ENCODE measurements around the gene JKAMP.

Gene JKAMP

GRCh38 chr14:59537476-59537875 is 53.2 kb downstream of the JKAMP start:
- Histone ChIP-seq H3K4me3 (ENCODE audit: low read length) (no peak overlapping the region), H2AFZ (ENCODE audit: low read length) (no peak overlapping the region), H3K9ac (ENCODE audit: low read length) (no peak overlapping the region), H3K79me2 (ENCODE audit: low read length) (no peaks in the 10 kb centered on the region), H3K27ac (ENCODE audit: low read length) (no peak overlapping the region), H4K20me1 (ENCODE audit: insufficient read depth, low read length) (no peaks in the 10 kb centered on the region), H3K4me1 (ENCODE audit: low read length) (no peaks in the 10 kb centered on the region), H3K9me2 (replicated peaks; ENCODE audit: insufficient read depth, low read length) (no peaks in the 10 kb centered on the region), H3F3A (ENCODE audit: insufficient read depth, low read length) (no peaks in the 10 kb centered on the region), H3K9me3 (replicated peaks; ENCODE audit: insufficient read depth, low read length) (no peaks in the 10 kb centered on the region), H3K36me3 (replicated peaks; ENCODE audit: insufficient read depth, low read length) (no peaks in the 10 kb centered on the region), H3K4me2 (ENCODE audit: low read depth, low read length) (no peak overlapping the region), H3K27me3 (replicated peaks; ENCODE audit: insufficient read depth, low read length) (no peaks in the 10 kb centered on the region)
- TF ChIP-seq EZH2phosphoT487 (IDR thresholded peaks at IDR 0.05; ENCODE audit: low read length): no peak
- TF ChIP-seq CTCF (IDR thresholded peaks at IDR 0.05; ENCODE audit: low read length): no peak
- no peak for TF ChIP-seq EZH2 (optimal IDR thresholded peaks at IDR 0.05; ENCODE audit: low read depth, low read length)
- no peak for DNase-seq

GRCh38 chr14:59538936-59539335 is 54.6 kb downstream of the JKAMP start:
- no peaks in the 10 kb centered on the region for H3K9me3 ChIP-seq (replicated peaks; ENCODE audit: insufficient read depth, low read length)
- H3K4me2 ChIP-seq (ENCODE audit: low read depth, low read length): no peak overlapping the region
- H3K4me3 ChIP-seq (ENCODE audit: low read length): no peak overlapping the region
- no peak for DNase-seq
- H3K9me2 ChIP-seq (replicated peaks; ENCODE audit: insufficient read depth, low read length): no peaks in the 10 kb centered on the region
- TF ChIP-seq EZH2 (optimal IDR thresholded peaks at IDR 0.05; ENCODE audit: low read depth, low read length) (no peak), CTCF (IDR thresholded peaks at IDR 0.05; ENCODE audit: low read length) (no peak), EZH2phosphoT487 (IDR thresholded peaks at IDR 0.05; ENCODE audit: low read length) (no peak)
- H3K4me1 ChIP-seq (ENCODE audit: low read length): no peaks in the 10 kb centered on the region
- H3K27ac ChIP-seq (ENCODE audit: low read length): no peak overlapping the region
- no peaks in the 10 kb centered on the region for H4K20me1 ChIP-seq (ENCODE audit: insufficient read depth, low read length)
- no peaks in the 10 kb centered on the region for H3F3A ChIP-seq (ENCODE audit: insufficient read depth, low read length)
- H3K9ac ChIP-seq (ENCODE audit: low read length): no peak overlapping the region
- H2AFZ ChIP-seq (ENCODE audit: low read length): no peak overlapping the region
- no peaks in the 10 kb centered on the region for H3K27me3 ChIP-seq (replicated peaks; ENCODE audit: insufficient read depth, low read length)
- no peaks in the 10 kb centered on the region for H3K79me2 ChIP-seq (ENCODE audit: low read length)
- no peaks in the 10 kb centered on the region for H3K36me3 ChIP-seq (replicated peaks; ENCODE audit: insufficient read depth, low read length)

GRCh38 chr14:59540852-59541251 is 56.5 kb downstream of the JKAMP start:
- H3K4me3 ChIP-seq (ENCODE audit: low read length): no peak overlapping the region
- no peak overlapping the region for H3K9ac ChIP-seq (ENCODE audit: low read length)
- H4K20me1 ChIP-seq (ENCODE audit: insufficient read depth, low read length): no peaks in the 10 kb centered on the region
- H3K27ac ChIP-seq (ENCODE audit: low read length): no peak overlapping the region
- DNase-seq: no peak
- no peaks in the 10 kb centered on the region for H3F3A ChIP-seq (ENCODE audit: insufficient read depth, low read length)
- no peaks in the 10 kb centered on the region for H3K9me2 ChIP-seq (replicated peaks; ENCODE audit: insufficient read depth, low read length)
- no peak overlapping the region for H3K4me2 ChIP-seq (ENCODE audit: low read depth, low read length)
- H3K79me2 ChIP-seq (ENCODE audit: low read length): no peaks in the 10 kb centered on the region
- no peak for TF ChIP-seq CTCF (IDR thresholded peaks at IDR 0.05; ENCODE audit: low read length)
- H3K27me3 ChIP-seq (replicated peaks; ENCODE audit: insufficient read depth, low read length): no peaks in the 10 kb centered on the region
- H3K36me3 ChIP-seq (replicated peaks; ENCODE audit: insufficient read depth, low read length): no peaks in the 10 kb centered on the region
- H2AFZ ChIP-seq (ENCODE audit: low read length): no peak overlapping the region
- H3K9me3 ChIP-seq (replicated peaks; ENCODE audit: insufficient read depth, low read length): no peaks in the 10 kb centered on the region
- H3K4me1 ChIP-seq (ENCODE audit: low read length): no peaks in the 10 kb centered on the region

- Histone ChIP-seq H3K36me3 (replicated peaks; ENCODE audit: insufficient read depth, low read length) (no peaks in the 10 kb centered on the region), H3K9me2 (replicated peaks; ENCODE audit: insufficient read depth, low read length) (no peaks in the 10 kb centered on the region), H3K4me1 (ENCODE audit: low read length) (no peaks in the 10 kb centered on the region), H3K9ac (ENCODE audit: low read length) (no peak overlapping the region), H3F3A (ENCODE audit: insufficient read depth, low read length) (no peaks in the 10 kb centered on the region), H3K4me3 (ENCODE audit: low read length) (no peak overlapping the region), H3K4me2 (ENCODE audit: low read depth, low read length) (no peak overlapping the region), H2AFZ (ENCODE audit: low read length) (no peak overlapping the region), H3K27ac (ENCODE audit: low read length) (no peak overlapping the region), H4K20me1 (ENCODE audit: insufficient read depth, low read length) (no peaks in the 10 kb centered on the region), H3K27me3 (replicated peaks; ENCODE audit: insufficient read depth, low read length) (no peaks in the 10 kb centered on the region), H3K79me2 (ENCODE audit: low read length) (no peaks in the 10 kb centered on the region), H3K9me3 (replicated peaks; ENCODE audit: insufficient read depth, low read length) (no peaks in the 10 kb centered on the region)
- no peak for DNase-seq
- TF ChIP-seq EZH2 (optimal IDR thresholded peaks at IDR 0.05; ENCODE audit: low read depth, low read length) (no peak), EZH2phosphoT487 (IDR thresholded peaks at IDR 0.05; ENCODE audit: low read length) (no peak), CTCF (IDR thresholded peaks at IDR 0.05; ENCODE audit: low read length) (no peak)
These were observed 57.4 kb downstream of the JKAMP start for GRCh38 chr14:59541731-59542130.
